ENCODE data around the gene C19orf67. TPM values are rescaled to one million over a fixed set of nuclear protein-coding genes. Genes with fewer than 3 reads are reported as not detected.

C19orf67 gene
- total and polyA plus RNA-seq, 2 donors (not counting 1 experiment from before 2014, with no cell fraction given): 1.2 TPM; not detected in 1

DNA sequence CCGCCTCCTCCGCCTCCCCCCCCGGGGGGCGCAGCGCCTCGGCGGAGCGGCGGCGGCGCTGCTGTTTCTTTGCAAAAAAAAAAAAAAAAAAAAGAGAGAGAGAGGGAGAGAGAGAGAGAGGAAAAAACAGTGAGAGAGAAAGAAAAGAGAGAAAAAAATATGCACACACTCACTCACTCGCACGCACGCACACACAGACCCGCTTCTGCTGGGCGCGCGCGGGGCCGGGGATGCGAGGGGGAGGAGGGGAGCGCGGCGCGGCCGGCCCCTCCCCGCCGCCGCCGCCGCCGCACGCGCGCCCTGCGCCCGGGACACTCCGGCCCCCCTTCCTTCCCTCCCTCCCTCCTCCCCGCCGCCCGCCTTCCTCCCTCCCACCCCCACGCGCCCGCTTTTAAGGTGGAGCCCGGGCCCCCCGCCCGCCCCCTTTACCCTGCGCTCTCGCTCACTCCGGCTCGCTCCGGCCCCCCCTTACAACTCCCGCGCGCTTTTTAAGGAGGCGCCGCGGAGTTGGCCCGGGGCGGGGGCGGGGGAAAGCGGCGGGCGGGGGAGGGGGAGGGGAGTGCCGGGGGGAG, 5.0 kb upstream of the C19orf67 start, which contains the start of gene SAMD1:
TSS of gene SAMD1 (minus strand) at position 243 of the 572 bp plus-strand sequence.
- H3K9me3 ChIP-seq (ENCODE audit: control extremely low read depth in 1 of 3, control insufficient read depth in 2 of 3, insufficient read depth in 1 of 3, low read length in 2 of 3): peaks cover 2 to 9% (median 8%) of the 10 kb centered on the region in 3 donors
- peak within 1 kb of the TSS; percentile 69 to 87 for H3K27ac ChIP-seq (ENCODE audit: low read length in 2 of 2)
- intact Hi-C loops (cut with micrococcal nuclease): loop anchor here (1.0 to 10.0 kb wide), 5 partner anchors 9 to 816 kb away; partner anchors contain the start of genes ASF1B and PRKACA
- no peaks in the 10 kb centered on the region for H3K27me3 Mint-ChIP-seq
- H3K36me3 ChIP-seq (replicated peaks in 1 of 2; ENCODE audit: control extremely low read depth in 1 of 2, control insufficient read depth in 1 of 2, extremely low read depth in 1 of 2, insufficient read depth in 2 of 2, low read length in 1 of 2): no peaks in the 10 kb centered on the region
- DNase-seq (peak; percentile 90), ATAC-seq (ENCODE audit: low read depth) (peak; percentile 56)
- H3K4me1 ChIP-seq (ENCODE audit: control insufficient read depth in 2 of 2, insufficient read depth in 2 of 2, low read length in 2 of 2): peaks cover 11 to 18% of the 10 kb centered on the region in 2 donors
- no peaks in the 10 kb centered on the region for H3K79me2 ChIP-seq (ENCODE audit: control insufficient read depth, insufficient read depth, low read length)
- peaks cover 15% of the 10 kb centered on the region for H3K4me1 Mint-ChIP-seq
- peak within 1 kb of the TSS; percentile 99 for H3K27ac Mint-ChIP-seq
- 0% methylated on average over 7 of the region's 65 CpGs for WGBS (ENCODE audit: insufficient coverage)
- POLR2A ChIA-PET: interaction anchor here (0.5 to 1.5 kb wide), 3 partner anchors 46 to 350 kb away, joined by 5 to 7 read pairs (median 6); partner anchors contain the start of gene ASF1B
- peak within 1 kb of the TSS; percentile 100 for H3K4me3 Mint-ChIP-seq
- H3K9ac ChIP-seq (ENCODE audit: low read length): peak within 1 kb of the TSS; percentile 81
- TF ChIP-seq, protein P1, sequence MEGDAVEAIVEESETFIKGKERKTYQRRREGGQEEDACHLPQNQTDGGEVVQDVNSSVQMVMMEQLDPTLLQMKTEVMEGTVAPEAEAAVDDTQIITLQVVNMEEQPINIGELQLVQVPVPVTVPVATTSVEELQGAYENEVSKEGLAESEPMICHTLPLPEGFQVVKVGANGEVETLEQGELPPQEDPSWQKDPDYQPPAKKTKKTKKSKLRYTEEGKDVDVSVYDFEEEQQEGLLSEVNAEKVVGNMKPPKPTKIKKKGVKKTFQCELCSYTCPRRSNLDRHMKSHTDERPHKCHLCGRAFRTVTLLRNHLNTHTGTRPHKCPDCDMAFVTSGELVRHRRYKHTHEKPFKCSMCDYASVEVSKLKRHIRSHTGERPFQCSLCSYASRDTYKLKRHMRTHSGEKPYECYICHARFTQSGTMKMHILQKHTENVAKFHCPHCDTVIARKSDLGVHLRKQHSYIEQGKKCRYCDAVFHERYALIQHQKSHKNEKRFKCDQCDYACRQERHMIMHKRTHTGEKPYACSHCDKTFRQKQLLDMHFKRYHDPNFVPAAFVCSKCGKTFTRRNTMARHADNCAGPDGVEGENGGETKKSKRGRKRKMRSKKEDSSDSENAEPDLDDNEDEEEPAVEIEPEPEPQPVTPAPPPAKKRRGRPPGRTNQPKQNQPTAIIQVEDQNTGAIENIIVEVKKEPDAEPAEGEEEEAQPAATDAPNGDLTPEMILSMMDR (IDR thresholded peaks at IDR 0.05): no peak
- TF ChIP-seq EZH2 (IDR thresholded peaks at IDR 0.05; ENCODE audit: borderline replicate concordance, insufficient read depth, low read depth, low read length, poor library complexity, severe bottlenecking): no peak
- H3K27me3 ChIP-seq (replicated peaks in 1 of 4; ENCODE audit: control extremely low read depth in 1 of 4, control insufficient read depth in 3 of 4, insufficient read depth in 4 of 4, low read length in 3 of 4): no peaks in the 10 kb centered on the region
- peak within 1 kb of the TSS; percentile 90 for H2AFZ ChIP-seq (ENCODE audit: insufficient read depth, low read depth, low read length, poor library complexity, severe bottlenecking)
- CTCF ChIA-PET: interaction anchor here (1.0 to 1.8 kb wide), 3 partner anchors 10 to 46 kb away, joined by 3 to 7 read pairs (median 5); partner anchors contain the start of gene ASF1B
- H4K20me1 ChIP-seq (ENCODE audit: control insufficient read depth, insufficient read depth, low read length, poor library complexity, severe bottlenecking): peaks cover 11% of the 10 kb centered on the region
- H3K9me3 Mint-ChIP-seq (ENCODE audit: insufficient read depth): peaks cover 8% of the 10 kb centered on the region
- peak within 1 kb of the TSS; percentile 81 to 89 (median 82) for H3K4me3 ChIP-seq (ENCODE audit: control extremely low read depth in 1 of 5, extremely low read depth in 1 of 5, insufficient read depth in 1 of 5, low read depth in 2 of 5, low read length in 4 of 5)
- H3K4me2 ChIP-seq (replicated peaks; ENCODE audit: low read depth, low read length, poor library complexity, severe bottlenecking): peak within 1 kb of the TSS; percentile 94

Measured in B cell (primary cell).